GM10248 (cell line): ENCODE data around the gene YTHDF2.
"Not testable (repeated sequence)": the region's sequence is repeated elsewhere in the genome, so short reads cannot be mapped to it uniquely, and the experiment has no call there.

Experiments
- CTCF ChIA-PET: fragments of 300-600 bp; sonication (Branson Sonifier 250); formaldehyde crosslinking; extraction: SDS; loops from one replicate; lab custom pipeline; 2021; ENCODE audit warnings: antibody characterized with exemption; lab: Yijun Ruan, JAX
- POLR2A ChIA-PET: fragments of 350-650 bp; sonication (Branson Sonifier 250); formaldehyde crosslinking; extraction: SDS; loops from one replicate; lab custom pipeline; 2020; ENCODE audit warnings: antibody characterized with exemption; lab: Yijun Ruan, JAX
- DNase-seq: peaks from one replicate; pipeline ENCODE4 v3.0.0; 2012; ENCODE audit errors: extremely low spot score
- CTCF ChIP-seq: IDR thresholded peaks from 2 replicates; pipeline ENCODE4 v1.5.1; 2012; ENCODE audit warnings: mild to moderate bottlenecking, low read depth; ENCODE audit errors: extremely low read depth, missing control alignments, control extremely low read depth

YTHDF2 gene

GRCh38 chr1:28719332-28719619, 17.5 kb upstream of the YTHDF2 start:
- CTCF ChIA-PET, result interaction anchor here (1.1 to 1.2 kb wide), 2 partner anchors 18 to 31 kb away, joined by 3 read pairs; partner anchors contain the start of gene YTHDF2
- POLR2A ChIA-PET, result no interaction called here
- TF ChIP-seq CTCF, result no peak
- DNase-seq, result no peak

DNA sequence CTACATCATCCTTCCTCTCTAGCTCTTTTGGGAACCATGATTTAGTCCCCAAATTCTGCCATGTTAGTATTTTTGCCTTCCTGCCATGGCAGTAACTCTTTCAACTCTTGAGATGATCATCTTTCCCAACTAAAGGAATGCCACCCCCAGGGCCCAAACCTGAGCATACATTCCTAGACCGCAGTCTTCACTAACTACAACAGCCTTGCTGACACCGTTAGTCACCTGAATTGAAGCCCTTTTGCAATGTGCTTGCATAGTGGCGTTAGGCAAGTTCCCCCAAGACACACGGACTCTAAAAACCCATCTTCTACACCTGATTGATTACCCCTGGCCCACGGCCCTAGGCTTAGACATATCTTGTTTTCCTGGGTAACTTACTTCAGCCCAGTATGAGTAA, 16.4 kb upstream of the YTHDF2 start:
- no peak for DNase-seq
- no peak for TF ChIP-seq CTCF
- ChIA-PET POLR2A (no interaction called here), CTCF (no interaction called here)

GRCh38 chr1:28721927-28722326, 14.8 kb upstream of the YTHDF2 start:
- POLR2A ChIA-PET, DNase-seq: not testable (repeated sequence)
- CTCF ChIA-PET, result interaction anchor here (6.7 kb wide), 1 partner anchor 14 kb away, joined by 44 read pairs; the partner anchor contains the start of gene YTHDF2

- CTCF ChIA-PET, result interaction anchor here (6.7 kb wide), 1 partner anchor 11 kb away, joined by 44 read pairs; the partner anchor contains the start of gene YTHDF2
Measured at GRCh38 chr1:28725365-28725764, 11.4 kb upstream of the YTHDF2 start.

GRCh38 chr1:28735961-28736449, 735 bp upstream of the YTHDF2 start:
- DNase-seq, result no peak
- ChIA-PET CTCF (interaction anchor here (0.7 to 2.3 kb wide), 24 partner anchors 10 to 482 kb away, joined by 3 to 44 read pairs (median 4); partner anchors contain the start of gene GMEB1), POLR2A (interaction anchor here (1.0 to 1.4 kb wide), 5 partner anchors 11 to 154 kb away, joined by 3 to 15 read pairs (median 4); partner anchors contain the start of genes RNU11 and TAF12)
- no peak for TF ChIP-seq CTCF

More at GRCh38 chr1:28725365-28725764, 11.4 kb upstream of the YTHDF2 start:
- DNase-seq, POLR2A ChIA-PET: not testable (repeated sequence)

GRCh38 chr1:28737307-28738132, 780 bp downstream of the YTHDF2 start:
- ChIA-PET POLR2A (interaction anchor here (0.5 to 1.4 kb wide), 7 partner anchors 18 to 232 kb away, joined by 3 to 15 read pairs (median 4); partner anchors contain the start of genes RNU11 and TAF12), CTCF (interaction anchor here (0.6 to 2.3 kb wide), 30 partner anchors 8 to 460 kb away, joined by 3 to 44 read pairs (median 4); partner anchors contain the start of genes GMEB1, RNU11 and TAF12)
- DNase-seq, result peak; percentile 68
- TF ChIP-seq CTCF, result no peak

DNA sequence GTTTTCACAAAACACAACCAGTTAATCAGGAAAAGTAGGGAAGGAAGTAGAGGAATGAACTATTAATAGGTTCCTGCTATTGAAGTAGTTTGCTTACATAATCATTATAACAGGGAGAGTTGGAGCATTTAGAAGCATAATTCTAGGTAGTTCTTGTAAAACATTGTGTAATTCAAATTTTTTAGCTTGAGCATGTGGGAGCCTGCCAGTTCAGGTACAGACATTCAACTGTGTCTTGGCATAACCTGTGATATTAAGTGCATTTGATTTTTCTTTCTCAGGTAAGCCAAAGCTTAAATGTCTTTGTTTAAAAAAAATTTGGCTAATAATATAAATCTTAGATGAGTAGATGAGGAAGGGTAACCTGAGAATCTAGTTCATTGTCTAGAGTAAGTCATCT, 3.4 kb downstream of the YTHDF2 start:
- ChIA-PET CTCF (interaction anchor here (1.0 to 1.5 kb wide), 2 partner anchors 13 to 35 kb away, joined by 3 read pairs; no protein-coding TSS in a partner anchor), POLR2A (no interaction called here)
- no peak for DNase-seq
- no peak for TF ChIP-seq CTCF
